ENCODE data around the gene SIGLEC5.

Gene SIGLEC5

GRCh38 chr19:51587264-51588191, 42.7 kb downstream of the SIGLEC5 start:
- no peak for DNase-seq

DNA sequence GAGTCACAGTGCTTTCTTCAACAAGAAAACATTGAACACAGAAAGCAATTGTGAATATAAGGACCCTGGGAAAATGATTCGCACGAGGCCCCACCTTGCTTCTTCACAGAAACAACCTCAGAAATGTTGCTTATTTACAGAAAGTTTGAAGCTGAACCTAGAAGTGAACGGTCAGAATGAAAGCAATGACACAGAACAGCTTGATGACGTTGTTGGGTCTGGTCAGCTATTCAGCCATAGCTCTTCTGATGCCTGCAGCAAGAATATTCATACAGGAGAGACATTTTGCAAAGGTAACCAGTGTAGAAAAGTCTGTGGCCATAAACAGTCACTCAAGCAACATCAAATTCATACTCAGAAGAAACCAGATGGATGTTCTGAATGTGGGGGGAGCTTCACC, 43.4 kb downstream of the SIGLEC5 start:
- DNase-seq: no peak

- no peak for DNase-seq
These were observed 44.0 kb downstream of the SIGLEC5 start for GRCh38 chr19:51586103-51586728.

DNA sequence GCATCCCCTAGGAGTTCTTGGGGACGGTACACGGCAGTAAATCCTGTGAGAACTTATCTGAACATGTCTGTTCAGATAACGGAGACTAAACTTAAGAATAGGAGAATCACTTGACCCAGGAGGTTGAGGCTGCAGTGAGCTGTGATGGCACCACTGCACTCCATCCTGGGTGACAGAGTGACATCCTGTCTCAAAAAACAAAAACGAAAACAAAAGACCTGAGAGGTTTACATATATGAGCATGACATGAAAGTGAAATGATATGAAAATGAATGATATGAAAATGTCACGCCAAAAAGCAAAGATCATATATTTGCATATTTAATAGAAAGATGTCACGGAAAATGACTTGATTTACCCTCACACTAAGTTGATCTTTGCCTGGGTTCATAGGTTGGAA, 53.4 kb downstream of the SIGLEC5 start:
- DNase-seq: no peak

DNA sequence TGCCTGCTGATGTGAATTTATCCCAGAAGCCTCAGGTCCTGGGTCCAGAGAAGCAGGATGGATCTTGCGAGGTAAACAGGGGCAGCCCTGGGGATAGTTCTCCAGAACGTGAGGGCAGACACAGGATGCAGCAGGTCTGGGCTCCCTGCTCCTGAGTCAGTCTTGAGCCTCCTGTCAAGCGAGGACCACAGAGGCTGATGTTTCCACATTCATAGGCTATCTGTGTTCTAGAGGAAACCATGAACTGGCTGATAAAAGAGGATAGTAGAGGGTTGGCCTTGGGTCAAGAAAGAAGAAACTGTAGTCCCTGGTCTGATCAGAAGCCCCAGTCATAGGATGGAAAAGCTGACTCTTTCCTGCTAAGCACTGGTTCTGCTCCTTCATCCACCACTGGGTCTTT, 56.9 kb downstream of the SIGLEC5 start:
- no peak for DNase-seq

- DNase-seq: no peak
These were observed 57.3 kb downstream of the SIGLEC5 start for GRCh38 chr19:51572908-51573307.

DNA sequence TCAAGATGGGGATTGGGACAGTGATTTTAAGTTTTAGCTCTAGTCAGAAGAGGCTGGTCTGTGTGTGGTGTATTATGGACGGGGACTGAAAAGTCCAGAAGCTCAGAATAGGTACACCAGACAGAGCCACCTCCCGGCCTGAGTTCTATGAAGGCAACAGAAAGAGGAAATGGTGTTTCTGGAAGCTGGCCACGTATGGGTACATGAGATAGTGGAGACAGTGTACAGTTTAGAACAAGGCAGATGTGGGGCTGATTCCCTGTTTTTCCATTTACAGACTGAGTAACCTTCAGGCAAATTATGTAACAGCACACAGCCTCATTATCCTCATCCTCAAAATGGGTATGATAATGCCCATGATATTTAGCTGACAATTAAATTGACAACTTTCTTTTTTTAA, 57.8 kb downstream of the SIGLEC5 start:
- DNase-seq: no peak

- DNase-seq: no peak
These were observed 58.6 kb downstream of the SIGLEC5 start for GRCh38 chr19:51571599-51571998.

- peak; percentile 90 to 94 for DNase-seq
These were observed 59.1 kb downstream of the SIGLEC5 start, which contains the start of gene ZNF175 for GRCh38 chr19:51570962-51571575. TSS of gene ZNF175 (plus strand) at chr19:51571283. CDS start at chr19:51573330, 2,047 bp downstream.

GRCh38 chr19:51568456-51568855, 61.7 kb downstream of the SIGLEC5 start:
- DNase-seq: no peak

GRCh38 chr19:51567583-51567982, 62.6 kb downstream of the SIGLEC5 start:
- no peak for DNase-seq

DNA sequence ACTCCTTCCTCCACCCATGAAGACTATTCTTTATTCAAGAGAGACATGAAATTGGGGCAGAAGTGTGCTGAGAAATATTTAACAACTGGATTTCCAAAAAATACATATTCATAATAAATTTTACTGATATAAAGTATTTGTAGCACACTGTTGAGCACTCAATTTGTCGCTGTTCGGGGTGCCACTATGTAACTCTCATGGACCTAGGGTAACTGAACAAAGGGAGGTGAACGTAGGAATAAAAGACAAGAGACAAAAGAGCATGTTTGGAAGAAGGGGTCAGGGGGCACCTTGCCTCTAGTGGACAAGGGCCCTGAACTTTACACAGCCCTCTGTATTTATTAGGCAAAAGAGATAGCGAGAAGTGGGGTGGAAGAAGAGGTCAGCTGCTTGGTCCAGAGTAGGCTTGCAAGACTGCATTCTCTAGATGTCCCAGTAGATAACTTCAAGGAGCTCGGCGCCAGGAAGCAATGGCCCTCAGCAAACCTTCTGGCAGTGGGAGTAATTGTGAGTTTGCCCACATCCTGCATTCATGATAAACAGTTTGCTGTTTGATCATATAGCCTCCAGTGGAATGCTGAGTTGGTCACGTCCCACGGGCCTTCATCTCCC, 63.6 kb downstream of the SIGLEC5 start:
- no peak for DNase-seq

GRCh38 chr19:51565583-51565982, 64.6 kb downstream of the SIGLEC5 start:
- no peak for DNase-seq

- no peak for DNase-seq
These were observed 65.4 kb downstream of the SIGLEC5 start for GRCh38 chr19:51564791-51565190.
